GM23248 (cell line): ENCODE measurements around the gene OR2V1.

Experiments used
- EZH2 ChIP-seq: fragments of 200-600 bp; sonication (generic); IDR thresholded peaks from 2 replicates; pipeline ENCODE4 v1.6.1; 2018; ENCODE audit warnings: antibody characterized with exemption, mild to moderate bottlenecking; ENCODE audit not compliant: insufficient read depth, poor library complexity, severe bottlenecking
- EZH2phosphoT487 ChIP-seq: fragments of 200-600 bp; sonication (generic); IDR thresholded peaks from 2 replicates; pipeline ENCODE4 v1.6.1; 2018; ENCODE audit warnings: antibody characterized with exemption, moderate library complexity, mild to moderate bottlenecking, low read depth; ENCODE audit not compliant: insufficient read depth

- TF ChIP-seq EZH2 (no peak), EZH2phosphoT487 (no peak)
Observed at GRCh38 chr5:181171782-181172181, 40.8 kb upstream of the OR2V1 start.
